DOHH2 (cell line): ENCODE measurements around the gene BBC3.

Experiments
- EZH2phosphoT487 ChIP-seq: fragments of 200-600 bp; sonication (generic); IDR thresholded peaks from 2 replicates; pipeline ENCODE4 v1.6.1; 2017; ENCODE audit warnings: borderline replicate concordance, mild to moderate bottlenecking, antibody characterized with exemption, low read length, moderate library complexity, mixed read lengths
- TF ChIP-seq, protein P1 (sequence below): fragments of 200-600 bp; sonication (generic); IDR thresholded peaks from one replicate; pipeline ENCODE4 v1.5.1; 2014; ENCODE audit warnings: antibody characterized with exemption, mild to moderate bottlenecking, low read depth, low read length; ENCODE audit not compliant: poor library complexity, severe bottlenecking

DNA sequence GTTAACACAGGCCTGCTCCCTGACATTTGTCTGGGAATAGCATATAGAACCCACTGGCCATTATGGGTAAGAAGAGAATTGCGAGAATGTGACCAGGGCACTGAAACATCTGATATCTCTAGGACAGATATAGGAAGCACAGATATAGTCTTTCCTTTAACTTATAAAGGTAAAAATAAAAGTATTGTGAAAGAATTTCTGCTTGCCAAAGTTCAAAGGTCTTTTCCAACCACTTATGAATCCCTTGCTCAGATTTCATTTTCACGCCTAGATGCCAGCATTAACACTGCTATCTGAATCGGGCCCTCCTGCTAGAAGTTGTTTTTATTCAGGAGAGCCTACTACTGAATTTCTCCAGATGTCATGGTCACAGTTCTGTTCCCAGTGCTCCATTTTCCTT, 27.7 kb downstream of the BBC3 start:
- TF ChIP-seq, protein P1, sequence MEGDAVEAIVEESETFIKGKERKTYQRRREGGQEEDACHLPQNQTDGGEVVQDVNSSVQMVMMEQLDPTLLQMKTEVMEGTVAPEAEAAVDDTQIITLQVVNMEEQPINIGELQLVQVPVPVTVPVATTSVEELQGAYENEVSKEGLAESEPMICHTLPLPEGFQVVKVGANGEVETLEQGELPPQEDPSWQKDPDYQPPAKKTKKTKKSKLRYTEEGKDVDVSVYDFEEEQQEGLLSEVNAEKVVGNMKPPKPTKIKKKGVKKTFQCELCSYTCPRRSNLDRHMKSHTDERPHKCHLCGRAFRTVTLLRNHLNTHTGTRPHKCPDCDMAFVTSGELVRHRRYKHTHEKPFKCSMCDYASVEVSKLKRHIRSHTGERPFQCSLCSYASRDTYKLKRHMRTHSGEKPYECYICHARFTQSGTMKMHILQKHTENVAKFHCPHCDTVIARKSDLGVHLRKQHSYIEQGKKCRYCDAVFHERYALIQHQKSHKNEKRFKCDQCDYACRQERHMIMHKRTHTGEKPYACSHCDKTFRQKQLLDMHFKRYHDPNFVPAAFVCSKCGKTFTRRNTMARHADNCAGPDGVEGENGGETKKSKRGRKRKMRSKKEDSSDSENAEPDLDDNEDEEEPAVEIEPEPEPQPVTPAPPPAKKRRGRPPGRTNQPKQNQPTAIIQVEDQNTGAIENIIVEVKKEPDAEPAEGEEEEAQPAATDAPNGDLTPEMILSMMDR = no peak
- TF ChIP-seq EZH2phosphoT487 = no peak
